K562 (cell line): ENCODE results near the gene LARP4B. TPM values are rescaled to one million over a fixed set of nuclear protein-coding genes. Genes with fewer than 3 reads are reported as not detected.

Experiments used
- CCNT2 ChIP-seq: IDR thresholded peaks from 2 replicates; pipeline ENCODE4 v1.6.1; 2011; ENCODE audit warnings: borderline replicate concordance, low read depth, mild to moderate bottlenecking, moderate library complexity, mixed read lengths, low read length; ENCODE audit not compliant: insufficient read length; ENCODE audit errors: extremely low read depth
- EHMT2 ChIP-seq: fragments of 450-650 bp; IDR thresholded peaks from 2 replicates; pipeline ENCODE4 v1.6.1; 2018; ENCODE audit warnings: antibody characterized with exemption
- FOXA3 ChIP-seq, 2 experiments: fragments of 450-650 bp in 1 of 2; sonication (generic) in 1 of 2; formaldehyde crosslinking; IDR thresholded peaks in 1 of 2; conservative IDR thresholded peaks in 1 of 2; 2 replicates each; pipeline versions ENCODE4 v1.4.0 to v1.8.0; 2020 to 2022; ENCODE audit warnings: mild to moderate bottlenecking in 2 of 2, missing genetic modification reagents in 1 of 2
- IFI16 ChIP-seq: fragments of 250-450 bp; sonication (Bioruptor Pico); IDR thresholded peaks from 2 replicates; pipeline ENCODE4 v2.1.2; 2022; ENCODE audit warnings: mild to moderate bottlenecking, inconsistent platforms
- JUND ChIP-seq, 2 experiments: IDR thresholded peaks; 2 replicates in 1 of 2; 3 replicates in 1 of 2; pipeline ENCODE4 v1.6.1; 2011; ENCODE audit warnings: borderline replicate concordance in 2 of 2, low read depth in 2 of 2, low read length in 2 of 2, improper control_type of control experiment in 1 of 2, missing biosample characterization in 1 of 2, missing genetic modification characterization in 1 of 2, missing genetic modification reagents in 1 of 2
- LEF1 ChIP-seq: fragments of 450-650 bp; IDR thresholded peaks from 2 replicates; pipeline ENCODE4 v1.6.1; 2016; ENCODE audit warnings: mild to moderate bottlenecking
- MAFG ChIP-seq: fragments of 450-650 bp; conservative IDR thresholded peaks from 2 replicates; pipeline ENCODE4 v1.6.1; 2016; ENCODE audit warnings: missing genetic modification characterization, missing compliant biosample characterization
- MYBL2 ChIP-seq, 2 experiments: fragments of 450-650 bp in 1 of 2; sonication (generic) in 1 of 2; formaldehyde crosslinking in 1 of 2; IDR thresholded peaks; 2 replicates each; pipeline versions ENCODE4 v1.6.1 to v1.8.1; 2017 to 2022; ENCODE audit warnings: borderline replicate concordance in 1 of 2, inconsistent platforms in 1 of 2, low read depth in 1 of 2, mild to moderate bottlenecking in 1 of 2, missing genetic modification reagents in 1 of 2, moderate library complexity in 1 of 2
- PCBP1 ChIP-seq: fragments of 200-400 bp; formaldehyde crosslinking; IDR thresholded peaks from 2 replicates; pipeline ENCODE4 v1.6.1; 2018; ENCODE audit warnings: mild to moderate bottlenecking, low read depth, low read length; ENCODE audit not compliant: poor library complexity, severe bottlenecking
- SOX6 ChIP-seq: fragments of 450-650 bp; IDR thresholded peaks from 2 replicates; pipeline ENCODE4 v1.6.1; 2014; ENCODE audit warnings: mild to moderate bottlenecking
- SRSF1 ChIP-seq: fragments of 200-400 bp; formaldehyde crosslinking; IDR thresholded peaks from 2 replicates; pipeline ENCODE4 v1.6.1; 2017; ENCODE audit warnings: mild to moderate bottlenecking, low read depth, low read length, moderate library complexity
- ZBTB7A ChIP-seq: IDR thresholded peaks from 2 replicates; pipeline ENCODE4 v1.6.1; 2011; ENCODE audit warnings: low read depth, mild to moderate bottlenecking, low read length, moderate library complexity, borderline replicate concordance; ENCODE audit not compliant: control insufficient read depth
- ZNF830 ChIP-seq: fragments of 250-450 bp; sonication (Bioruptor Pico); IDR thresholded peaks from 2 replicates; pipeline ENCODE4 v1.5.0; 2021; ENCODE audit warnings: mild to moderate bottlenecking
- polyA plus RNA-seq, 8 experiments: library from polyadenylated mRNA; depleted of rRNA in 4 of 8; stranded (reverse) in 5 of 8; unstranded in 3 of 8; fragments of >200 nt; fragmentation: Nextera tagmentation in 2 of 8; fragmentation: Illumina TruSeq in 1 of 8; extraction: Ambion mirVana in 2 of 8; extraction: Trizol in 1 of 8; gene quantifications; 2 replicates each; pipeline versions ENCODE4 v1.2.1 to v1.2.3, GENCODE V29; 2011 to 2014; ENCODE audit warnings: inconsistent platforms in 1 of 8, missing spikeins in 1 of 8
- total RNA-seq, 7 experiments: library from RNA; depleted of rRNA in 6 of 7; stranded (reverse); fragments of >200 nt in 6 of 7; fragmentation: Illumina TruSeq in 2 of 7; extraction: Trizol in 2 of 7; gene quantifications; 2 replicates each; pipeline versions ENCODE4 v1.2.1 to v1.2.3, GENCODE V29; 2011 to 2021; ENCODE audit warnings: low replicate concordance in 1 of 7
- TF ChIP-seq, protein P1 (sequence below): fragments of 450-650 bp; formaldehyde crosslinking; IDR thresholded peaks from 2 replicates; pipeline ENCODE4 v1.4.0; 2020; ENCODE audit warnings: mild to moderate bottlenecking, moderate library complexity
- TF ChIP-seq, protein P2 (sequence below), 3 experiments: fragments of 200-800 bp in 1 of 3; fragments of 250-450 bp in 1 of 3; fragments of 450-650 bp in 1 of 3; sonication (Bioruptor Pico) in 1 of 3; sonication (Bioruptor generic) in 1 of 3; formaldehyde crosslinking in 1 of 3; IDR thresholded peaks; 2 replicates each; pipeline versions ENCODE4 v1.6.1 to v1.8.0; 2016 to 2022; ENCODE audit warnings: mild to moderate bottlenecking in 2 of 3, missing genetic modification characterization in 2 of 3, missing compliant biosample characterization in 1 of 3, moderate library complexity in 1 of 3
- TF ChIP-seq, protein P3 (sequence below): fragments of 450-650 bp; IDR thresholded peaks from 2 replicates; pipeline ENCODE4 v1.6.1; 2016; ENCODE audit warnings: missing biosample characterization, missing genetic modification characterization

LARP4B gene
- total and polyA plus RNA-seq, 9 of the 15 experiments (the other 6 are each of a cell fraction or from before 2014, with no cell fraction given), result 11.8 to 130 (median 42.6) TPM

DNA sequence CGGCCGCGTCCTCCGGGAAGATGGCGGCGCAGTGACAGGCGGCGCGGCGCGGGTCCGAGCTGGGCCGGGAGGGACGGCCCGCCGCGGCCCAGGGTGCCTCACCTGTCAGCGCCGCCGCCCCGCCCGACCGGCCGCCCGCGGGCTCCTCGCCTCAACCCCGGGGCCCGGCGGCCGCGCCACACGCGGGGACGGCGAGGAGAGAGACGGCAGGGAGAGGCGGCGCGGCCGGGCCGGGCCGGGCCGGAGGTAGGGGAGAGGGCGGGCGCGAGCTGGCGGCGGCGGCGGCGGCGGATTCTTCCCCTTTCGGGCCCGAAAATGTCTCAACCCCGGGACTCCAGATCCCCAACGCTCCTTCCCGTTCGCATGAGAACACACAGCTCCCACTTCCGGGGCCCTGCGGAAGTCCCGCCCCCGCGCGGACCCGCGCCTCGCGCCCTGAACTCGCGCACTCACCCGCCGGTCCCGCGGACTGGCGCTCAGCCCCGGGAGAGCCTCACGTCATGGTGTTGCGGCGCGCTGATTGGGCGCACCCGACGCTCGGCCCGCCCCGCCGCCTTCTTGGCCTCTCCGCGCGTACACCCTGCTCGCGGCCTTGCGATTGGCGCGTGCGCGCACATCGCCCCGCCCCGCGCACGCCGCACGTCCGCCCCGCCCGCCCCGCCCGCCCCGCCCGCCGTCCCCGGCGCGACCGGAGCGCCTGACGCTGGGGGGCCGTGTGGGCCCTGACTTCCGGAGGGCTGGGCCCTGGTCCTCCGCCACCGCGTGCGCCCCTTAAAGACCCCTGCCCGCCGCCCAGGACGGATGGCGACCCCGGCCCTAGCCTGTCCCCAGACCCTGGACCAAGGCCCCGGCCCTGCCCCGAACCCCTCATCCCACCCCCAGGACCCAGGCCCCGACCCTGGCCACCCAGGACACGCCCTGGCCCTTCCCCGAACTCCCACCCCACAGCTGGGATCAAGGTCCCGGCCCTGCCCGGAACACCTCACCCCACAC, at the start of gene LARP4B (continued):
- TF ChIP-seq, protein P1, sequence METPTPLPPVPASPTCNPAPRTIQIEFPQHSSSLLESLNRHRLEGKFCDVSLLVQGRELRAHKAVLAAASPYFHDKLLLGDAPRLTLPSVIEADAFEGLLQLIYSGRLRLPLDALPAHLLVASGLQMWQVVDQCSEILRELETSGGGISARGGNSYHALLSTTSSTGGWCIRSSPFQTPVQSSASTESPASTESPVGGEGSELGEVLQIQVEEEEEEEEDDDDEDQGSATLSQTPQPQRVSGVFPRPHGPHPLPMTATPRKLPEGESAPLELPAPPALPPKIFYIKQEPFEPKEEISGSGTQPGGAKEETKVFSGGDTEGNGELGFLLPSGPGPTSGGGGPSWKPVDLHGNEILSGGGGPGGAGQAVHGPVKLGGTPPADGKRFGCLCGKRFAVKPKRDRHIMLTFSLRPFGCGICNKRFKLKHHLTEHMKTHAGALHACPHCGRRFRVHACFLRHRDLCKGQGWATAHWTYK, result 0 out of 2 replicates have a peak, but pooled peaks have one; percentile 68
- TF ChIP-seq JUND (IDR thresholded peaks at IDR 0.05; ENCODE audit: borderline replicate concordance, low read depth, low read length) (0 out of 2 replicates have a peak, but pooled peaks have one; percentile 19), JUND (tag; IDR thresholded peaks at IDR 0.05; ENCODE audit: borderline replicate concordance, low read depth, low read length) (no peak; the same call in 2 of the 3 replicates), MYBL2 (IDR thresholded peaks at IDR 0.05; ENCODE audit: low read depth) (no peak), MYBL2 (CRISPR knock-in tag; IDR thresholded peaks at IDR 0.05; ENCODE audit: borderline replicate concordance) (no peak), ZBTB7A (peak; percentile 99), IFI16 (no peak), CCNT2 (peak; percentile 32), ZNF830 (no peak), FOXA3 (CRISPR knock-in tag; conservative IDR thresholded peaks at IDR 0.05 in 1 of 2, IDR thresholded peaks at IDR 0.05 in 1 of 2) (no peak), SOX6 (peak; percentile 17; the same call in 1 of the 2 replicates), EHMT2 (no peak), LEF1 (no peak), SRSF1 (no peak), PCBP1 (peak; percentile 29), MAFG (tag) (no peak)
- TF ChIP-seq, protein P2, sequence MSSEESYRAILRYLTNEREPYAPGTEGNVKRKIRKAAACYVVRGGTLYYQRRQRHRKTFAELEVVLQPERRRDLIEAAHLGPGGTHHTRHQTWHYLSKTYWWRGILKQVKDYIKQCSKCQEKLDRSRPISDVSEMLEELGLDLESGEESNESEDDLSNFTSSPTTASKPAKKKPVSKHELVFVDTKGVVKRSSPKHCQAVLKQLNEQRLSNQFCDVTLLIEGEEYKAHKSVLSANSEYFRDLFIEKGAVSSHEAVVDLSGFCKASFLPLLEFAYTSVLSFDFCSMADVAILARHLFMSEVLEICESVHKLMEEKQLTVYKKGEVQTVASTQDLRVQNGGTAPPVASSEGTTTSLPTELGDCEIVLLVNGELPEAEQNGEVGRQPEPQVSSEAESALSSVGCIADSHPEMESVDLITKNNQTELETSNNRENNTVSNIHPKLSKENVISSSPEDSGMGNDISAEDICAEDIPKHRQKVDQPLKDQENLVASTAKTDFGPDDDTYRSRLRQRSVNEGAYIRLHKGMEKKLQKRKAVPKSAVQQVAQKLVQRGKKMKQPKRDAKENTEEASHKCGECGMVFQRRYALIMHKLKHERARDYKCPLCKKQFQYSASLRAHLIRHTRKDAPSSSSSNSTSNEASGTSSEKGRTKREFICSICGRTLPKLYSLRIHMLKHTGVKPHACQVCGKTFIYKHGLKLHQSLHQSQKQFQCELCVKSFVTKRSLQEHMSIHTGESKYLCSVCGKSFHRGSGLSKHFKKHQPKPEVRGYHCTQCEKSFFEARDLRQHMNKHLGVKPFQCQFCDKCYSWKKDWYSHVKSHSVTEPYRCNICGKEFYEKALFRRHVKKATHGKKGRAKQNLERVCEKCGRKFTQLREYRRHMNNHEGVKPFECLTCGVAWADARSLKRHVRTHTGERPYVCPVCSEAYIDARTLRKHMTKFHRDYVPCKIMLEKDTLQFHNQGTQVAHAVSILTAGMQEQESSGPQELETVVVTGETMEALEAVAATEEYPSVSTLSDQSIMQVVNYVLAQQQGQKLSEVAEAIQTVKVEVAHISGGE (CRISPR knock-in tag; IDR thresholded peaks at IDR 0.05), result peak in 1 of 3 experiments; percentile 86; a peak in 2 of 6 replicates
- TF ChIP-seq, protein P3, sequence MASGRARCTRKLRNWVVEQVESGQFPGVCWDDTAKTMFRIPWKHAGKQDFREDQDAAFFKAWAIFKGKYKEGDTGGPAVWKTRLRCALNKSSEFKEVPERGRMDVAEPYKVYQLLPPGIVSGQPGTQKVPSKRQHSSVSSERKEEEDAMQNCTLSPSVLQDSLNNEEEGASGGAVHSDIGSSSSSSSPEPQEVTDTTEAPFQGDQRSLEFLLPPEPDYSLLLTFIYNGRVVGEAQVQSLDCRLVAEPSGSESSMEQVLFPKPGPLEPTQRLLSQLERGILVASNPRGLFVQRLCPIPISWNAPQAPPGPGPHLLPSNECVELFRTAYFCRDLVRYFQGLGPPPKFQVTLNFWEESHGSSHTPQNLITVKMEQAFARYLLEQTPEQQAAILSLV (tag), result no peak
